ENCODE data around the gene S100A1.

DNA sequence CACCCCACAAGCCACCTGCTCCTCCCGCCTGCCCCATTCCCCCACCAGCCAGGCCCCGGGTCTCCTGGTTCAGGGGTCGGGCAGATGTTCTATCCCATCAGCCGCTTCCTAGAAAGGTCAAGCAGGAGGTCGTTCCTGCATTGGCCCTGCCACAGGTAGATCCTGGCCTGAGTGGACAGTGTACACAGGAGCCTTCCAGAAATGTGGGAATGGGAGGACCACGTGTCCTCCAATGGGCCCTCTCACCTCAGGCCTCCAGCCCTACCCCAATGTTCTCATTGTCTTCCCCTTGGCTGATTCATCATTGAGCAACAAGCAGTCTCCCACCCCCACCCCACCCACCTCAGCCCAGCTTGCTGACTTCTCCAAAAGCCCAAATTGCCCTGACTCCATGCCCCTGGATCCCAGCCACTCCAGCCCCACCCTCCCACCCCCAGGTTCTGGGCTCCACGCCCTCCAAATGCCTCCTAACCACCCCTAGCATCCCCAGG lies 17.4 kb upstream of the S100A1 start:
- TF ChIP-seq POLR2AphosphoS5 (IDR thresholded peaks at IDR 0.05; ENCODE audit: low read depth, low read length) (no peak), TAF1 (IDR thresholded peaks at IDR 0.05; ENCODE audit: borderline replicate concordance, low read depth, low read length) (no peak), POLR2A (IDR thresholded peaks at IDR 0.05; ENCODE audit: low read depth, low read length) (no peak)
